Left colon (tissue), 2 donors: ENCODE measurements around the gene CMTM4. TPM values are rescaled to one million over a fixed set of nuclear protein-coding genes. Genes with fewer than 3 reads are reported as not detected.
"Not testable (repeated sequence)": the region's sequence is repeated elsewhere in the genome, so short reads cannot be mapped to it uniquely, and the experiment has no call there.

Experiments
- ATAC-seq: fragments of 200-7000 bp; cut with Tn5 transposase; one replicate; pipeline ENCODE4 v1.9.1; 2020; ENCODE audit warnings: mild to moderate bottlenecking, moderate library complexity
- DNase-seq, 2 donors: peaks; one replicate each; pipeline ENCODE4 v3.0.0-alpha.2; 2020
- intact Hi-C, 2 donors: fragments of 100-400 bp; cut with DNase I in 1 of 2; cut with micrococcal nuclease in 1 of 2; formaldehyde crosslinking; loops; one replicate each; pipeline versions ENCODE4 v1.11.2 to v1.14.0; 2022; cut with DNase I, micrococcal nuclease
- total RNA-seq, 2 donors: library from RNA; stranded (reverse); fragmentation: NEBNext Ultra II Directional; extraction: Animal tissue kit (Norgen Biotek cat#: 25700); gene quantifications; one replicate each; pipeline ENCODE4 v1.2.1, GENCODE V29; 2021
- donor health status: DM: no; HTN: no; CAD: no.
- donor health status: DM: yes; HTN: yes; CAD: no.

The CMTM4 gene
- total RNA-seq, 2 donors from 2014 or later, result 168 to 172 TPM

DNA sequence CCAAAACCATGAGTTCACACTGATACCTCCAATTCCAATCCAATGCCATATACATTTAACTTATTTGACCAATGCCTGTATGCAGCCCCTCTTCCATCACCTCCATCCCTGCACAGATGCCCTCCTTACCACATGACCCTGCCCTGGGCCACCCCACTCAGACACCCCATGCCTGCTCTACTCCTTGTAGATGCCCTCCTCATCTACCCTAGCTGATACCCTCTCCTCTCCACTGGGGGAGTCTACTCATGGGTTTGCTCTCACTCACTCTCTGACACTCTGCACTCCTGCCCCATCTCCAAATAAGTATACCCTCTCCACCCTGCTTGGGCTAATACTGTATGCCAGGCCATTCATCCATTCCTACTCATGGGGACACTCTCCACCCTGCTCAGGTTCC, 16.0 kb upstream of the CMTM4 start:
- intact Hi-C loops, result no loop called here

DNA sequence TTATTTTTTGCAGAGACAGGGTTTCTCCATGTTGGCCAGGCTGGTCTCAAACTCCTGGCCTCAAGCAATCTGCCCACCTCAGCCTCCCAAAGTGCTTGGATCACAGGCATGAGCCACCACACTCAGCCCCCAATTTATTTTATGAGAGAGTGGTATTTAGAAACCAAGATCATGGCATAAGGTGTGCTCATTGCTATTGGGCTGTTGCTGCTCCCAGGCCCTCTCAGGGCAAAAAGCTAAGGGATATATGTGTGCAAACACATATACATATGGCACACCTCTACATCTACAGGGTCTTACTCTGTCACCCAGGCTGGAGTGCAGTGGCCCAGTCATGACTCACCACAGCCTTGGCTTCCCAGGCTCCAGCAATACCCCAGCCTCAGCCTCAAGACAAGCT, 15.0 kb upstream of the CMTM4 start:
- ATAC-seq, result no peak
- no peak for DNase-seq

More for the DNA sequence above, 16.0 kb upstream of the CMTM4 start:
- ATAC-seq (no peak), DNase-seq (no peak)

DNA sequence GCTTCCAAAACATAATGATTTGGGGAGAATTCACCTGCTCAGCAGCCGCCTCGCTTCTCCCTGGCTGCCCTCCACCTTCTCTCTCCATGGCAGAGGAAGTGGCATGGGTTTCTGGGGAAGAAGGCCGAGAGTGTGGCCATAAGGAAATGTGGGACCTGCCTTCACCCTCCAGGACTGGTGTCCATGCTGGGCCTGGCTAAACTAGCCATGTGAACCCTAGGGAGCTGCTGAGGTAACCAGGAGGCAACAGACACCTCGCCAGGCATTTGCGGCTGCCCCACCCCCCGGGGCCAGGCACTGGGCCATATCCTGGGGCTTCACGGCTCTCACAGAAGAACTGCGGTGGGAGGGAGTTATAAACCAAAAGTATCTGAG, 9.9 kb upstream of the CMTM4 start:
- DNase-seq (peak; percentile 60 to 62), ATAC-seq (peak; percentile 77)
- intact Hi-C loops, result no loop called here

More for the DNA sequence above, 15.0 kb upstream of the CMTM4 start:
- intact Hi-C loops, result no loop called here

DNA sequence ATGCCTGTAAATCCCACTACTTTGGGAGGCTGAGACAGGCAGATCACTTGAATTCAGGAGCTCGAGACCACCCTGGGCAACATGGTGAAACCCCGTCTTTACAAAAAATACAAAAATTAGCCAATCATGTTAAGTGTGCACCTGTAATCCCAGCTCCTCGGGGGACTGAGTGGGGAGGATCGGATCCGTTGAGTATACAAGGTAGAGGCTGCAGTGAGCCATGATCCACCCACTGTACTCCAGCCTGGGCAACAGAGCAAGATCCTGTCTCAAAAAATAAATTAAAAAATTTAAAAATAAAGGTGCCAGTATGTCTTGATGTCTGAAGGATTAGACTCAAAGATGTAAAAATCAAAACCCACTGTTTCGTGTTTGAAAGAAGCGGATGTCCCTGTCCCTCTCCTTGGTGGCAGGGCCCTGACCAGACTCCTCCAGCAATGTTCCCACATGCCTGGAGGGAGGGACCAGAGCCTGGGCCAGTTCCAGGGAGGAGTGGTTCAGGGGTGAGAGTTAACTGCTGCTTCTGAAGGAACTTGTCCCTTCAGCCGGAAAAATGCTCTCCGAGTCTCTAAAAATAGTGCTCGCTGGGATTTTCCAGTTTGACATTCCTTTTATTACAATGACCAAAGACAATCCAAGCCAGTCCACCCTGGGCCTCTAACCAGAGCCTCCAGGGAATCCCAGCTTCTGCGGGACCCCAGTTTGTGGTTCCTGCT, 9.4 kb upstream of the CMTM4 start:
- peak; percentile 94 for ATAC-seq
- intact Hi-C loops, result no loop called here
- peak; percentile 74 to 84 for DNase-seq

DNA sequence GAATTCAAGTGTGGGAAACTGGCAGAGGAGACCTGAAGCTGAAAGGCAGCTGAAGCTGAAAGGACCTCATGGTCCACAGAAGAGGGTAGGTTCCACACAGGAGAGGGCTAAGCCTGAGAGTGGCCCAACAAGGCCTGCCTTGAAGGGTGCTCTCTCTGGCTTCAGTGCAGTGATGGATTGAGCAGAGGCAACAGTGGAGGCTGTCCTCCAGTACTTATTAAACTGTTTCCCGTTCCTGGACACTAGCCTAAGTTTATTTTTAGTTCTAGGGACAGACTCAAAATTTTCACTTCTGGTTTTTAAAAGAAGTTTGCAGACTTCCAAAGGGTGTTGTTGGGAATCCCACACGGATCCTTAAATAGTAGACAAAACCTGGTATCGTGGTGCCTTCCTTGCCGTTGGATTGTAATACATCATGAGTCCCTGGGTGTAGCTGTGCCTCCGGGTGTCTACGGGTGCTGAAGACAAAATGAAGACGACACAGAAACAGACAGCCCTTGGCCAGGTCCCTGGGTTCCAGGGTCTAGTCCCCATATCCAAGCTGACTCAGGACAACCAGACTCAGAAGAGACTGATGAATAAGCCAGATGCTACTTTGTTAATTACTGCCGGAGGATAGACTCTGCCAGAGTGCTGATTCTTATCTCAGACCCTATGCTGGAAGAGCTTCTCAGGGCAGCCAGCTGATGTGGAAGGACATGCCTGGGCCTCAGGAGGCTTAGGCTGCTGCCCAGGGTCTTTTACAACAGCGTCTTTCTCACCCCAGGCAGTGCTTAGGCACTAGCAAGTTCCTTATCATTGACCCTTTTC, 7.1 kb upstream of the CMTM4 start:
- intact Hi-C loops, result no loop called here
- DNase-seq (no peak), ATAC-seq (no peak)

DNA sequence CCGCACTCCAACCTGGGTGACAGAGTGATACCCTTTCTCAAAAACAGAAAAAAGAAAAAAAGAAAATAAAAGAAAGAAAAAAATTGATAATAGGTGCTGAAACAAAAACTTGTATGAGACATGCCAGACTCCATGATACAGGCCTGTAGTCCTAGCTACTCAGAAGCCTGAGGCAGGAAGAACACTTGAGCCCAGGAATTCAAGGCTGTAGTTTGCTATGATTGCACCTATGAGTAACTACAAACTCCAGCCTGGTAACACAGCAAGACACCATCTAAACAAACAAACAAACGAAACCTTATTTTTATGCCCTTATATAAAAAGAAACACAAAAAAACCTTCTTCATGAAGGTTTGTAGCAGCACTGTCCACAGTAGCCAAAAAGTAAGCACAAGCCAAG, 5.0 kb upstream of the CMTM4 start:
- intact Hi-C loops, result no loop called here
- DNase-seq (no peak), ATAC-seq (no peak)

DNA sequence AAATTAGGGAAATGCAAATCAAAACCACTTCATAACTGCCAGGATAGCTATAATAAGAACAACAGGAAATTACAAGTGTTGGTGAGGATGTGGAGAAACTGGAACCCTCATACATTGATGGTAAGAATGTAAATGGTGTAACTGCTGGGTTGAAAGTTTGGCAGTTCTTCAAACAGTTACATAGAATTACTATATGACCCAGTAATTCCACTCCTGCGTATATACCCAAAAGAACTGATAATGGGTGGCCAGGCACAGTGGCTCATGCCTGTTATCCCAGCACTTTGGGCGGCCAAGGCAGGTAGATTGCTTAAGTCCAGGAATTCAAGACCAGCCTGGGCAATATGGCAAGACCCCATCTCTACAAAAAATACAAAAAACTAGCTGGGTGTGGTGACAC, 4.5 kb upstream of the CMTM4 start:
- ATAC-seq (peak; percentile 7), DNase-seq (no peak)
- intact Hi-C loops, result no loop called here

DNA sequence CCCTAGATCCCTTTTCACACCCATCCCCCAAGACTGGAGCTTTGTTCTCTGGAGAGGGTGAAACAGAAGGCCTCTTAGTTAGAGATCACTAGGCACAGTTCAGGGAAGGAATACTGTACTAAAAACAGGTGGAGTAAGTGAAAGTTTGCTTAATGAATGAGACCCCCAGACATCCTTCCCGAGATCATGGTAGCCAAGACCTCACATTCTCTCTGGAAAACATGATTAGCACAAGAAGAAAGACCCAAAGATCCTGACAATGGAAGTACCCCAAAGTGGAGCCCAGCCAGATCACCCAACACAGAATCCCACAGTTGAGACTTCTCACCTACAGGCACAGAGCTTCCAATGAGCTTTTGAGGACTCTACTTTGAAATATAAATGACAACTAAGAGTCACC, 3.4 kb upstream of the CMTM4 start:
- intact Hi-C loops, result no loop called here
- ATAC-seq (no peak), DNase-seq (no peak)

DNA sequence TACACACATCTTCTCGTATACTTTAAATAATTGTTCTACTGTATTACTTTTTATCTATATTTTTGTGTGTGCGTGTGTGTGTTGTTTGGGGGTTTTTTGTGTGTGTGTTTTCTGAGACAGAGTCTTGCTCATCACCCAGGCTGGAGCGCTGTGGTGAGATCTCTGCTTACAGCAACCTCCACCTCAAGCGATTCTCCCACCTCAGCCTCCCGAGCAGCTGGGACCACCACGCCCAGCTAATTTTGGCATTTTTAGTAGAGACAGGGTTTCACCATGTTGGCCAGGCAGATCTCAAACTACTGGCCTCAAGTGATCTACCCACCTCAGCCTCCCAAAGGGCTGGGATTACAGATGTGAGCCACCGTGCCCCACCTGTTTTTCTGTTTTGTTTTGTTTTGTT, 1.5 kb upstream of the CMTM4 start:
- ATAC-seq (no peak), DNase-seq (no peak)
- intact Hi-C loops, result no loop called here

DNA sequence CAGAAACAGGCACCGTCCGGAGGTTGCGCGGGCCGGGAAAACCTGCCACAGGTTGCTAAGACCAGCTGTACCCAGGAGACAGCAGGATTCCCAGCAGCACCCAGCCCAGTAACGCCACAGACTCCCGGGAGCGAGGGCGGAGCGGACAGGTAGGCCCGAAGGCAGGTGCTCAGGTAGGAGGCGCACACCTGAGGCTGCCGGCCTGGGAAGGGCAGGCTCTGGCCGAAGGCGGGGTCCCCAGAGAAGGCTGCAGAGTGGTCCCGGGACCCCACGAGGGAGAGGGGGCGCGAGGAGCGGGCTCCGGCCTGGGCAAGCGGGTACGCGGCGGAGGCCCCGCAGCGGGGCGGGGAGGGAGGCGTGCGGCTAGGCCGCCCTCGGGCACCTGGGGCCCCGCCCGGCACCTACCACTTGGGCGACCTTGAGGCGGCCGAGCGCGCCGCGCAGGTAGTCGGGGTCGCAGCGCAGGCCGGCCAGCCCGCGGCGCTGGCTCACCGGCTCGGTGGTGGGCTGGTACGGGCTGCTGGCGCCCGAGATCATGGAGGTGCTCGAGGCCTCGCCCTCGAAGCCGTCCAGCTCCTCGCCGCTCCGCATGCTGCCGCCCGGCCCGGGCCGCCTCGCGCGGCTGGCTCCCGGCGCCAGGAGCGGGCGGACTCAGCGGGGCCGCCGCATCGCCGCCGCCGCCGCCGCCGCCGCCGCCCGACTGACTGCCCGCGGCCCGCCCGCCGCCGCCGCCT, 441 bp downstream of the CMTM4 start:
- intact Hi-C loops, result no loop called here
- ATAC-seq (peak; percentile 62), DNase-seq (peak; percentile 73 to 79)

DNA sequence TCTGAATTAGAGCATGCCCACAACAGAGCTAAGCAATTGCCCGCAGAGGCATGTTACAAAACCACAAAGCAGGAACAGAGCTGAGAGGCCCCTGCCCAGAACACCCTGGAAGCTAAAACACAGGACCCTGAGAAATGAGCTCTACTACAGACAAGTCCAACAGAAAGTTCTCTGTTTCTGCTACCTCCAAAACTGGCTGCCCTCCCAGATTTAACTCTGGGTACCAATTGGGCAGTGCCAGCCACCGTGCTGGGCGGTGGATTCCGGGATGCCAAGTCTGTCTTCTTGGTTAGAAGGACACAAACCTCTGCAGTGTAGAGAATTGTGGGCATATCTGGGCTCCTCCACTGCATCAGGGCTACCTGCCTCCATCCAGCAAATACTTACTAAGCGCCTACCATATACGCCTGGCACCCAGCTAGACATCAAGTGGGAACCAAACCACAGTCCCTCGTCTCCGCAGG, 1.0 kb downstream of the CMTM4 start:
- no peak for DNase-seq
- intact Hi-C loops, result no loop called here
- no peak for ATAC-seq

DNA sequence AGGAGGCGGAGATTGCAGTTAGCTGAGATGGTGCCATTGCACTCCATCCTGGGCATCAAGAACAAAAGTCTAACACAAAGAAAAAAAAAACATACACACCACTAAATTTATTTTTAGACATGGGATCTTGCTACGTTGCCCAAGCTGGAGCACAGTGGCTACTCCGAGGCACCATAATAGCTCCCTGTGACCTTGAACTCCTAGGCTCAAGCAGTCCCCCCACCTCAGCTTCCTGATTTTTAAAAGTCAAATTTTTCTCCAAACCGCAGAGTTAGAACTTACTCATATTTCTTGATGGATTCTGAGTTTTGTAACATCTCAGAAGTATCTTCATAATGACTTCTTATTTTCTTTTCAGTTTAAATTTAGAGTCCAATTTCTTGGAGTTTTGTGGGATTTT, 3.4 kb downstream of the CMTM4 start:
- intact Hi-C loops, result no loop called here
- ATAC-seq, result no peak
- no peak for DNase-seq

DNA sequence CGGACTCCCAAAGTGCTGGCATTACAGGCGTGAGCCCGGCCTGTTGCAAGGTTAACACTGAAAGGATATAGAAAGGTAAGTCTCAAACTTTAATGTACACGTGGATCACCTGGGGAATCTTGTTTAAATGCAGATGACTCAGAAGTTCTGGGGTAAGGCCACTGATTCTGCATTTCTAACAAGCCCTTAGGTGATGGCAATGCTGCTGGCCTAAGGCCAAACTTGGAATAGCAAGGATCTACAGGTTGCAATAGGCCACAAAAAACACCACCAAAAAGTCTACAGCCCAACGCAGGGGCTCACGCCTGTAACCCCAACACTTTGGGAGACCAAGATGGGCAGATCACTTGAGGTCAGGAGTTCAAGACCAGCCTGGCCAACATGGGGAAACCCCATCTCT, 4.2 kb downstream of the CMTM4 start:
- intact Hi-C loops, result no loop called here
- ATAC-seq (no peak), DNase-seq (no peak)

DNA sequence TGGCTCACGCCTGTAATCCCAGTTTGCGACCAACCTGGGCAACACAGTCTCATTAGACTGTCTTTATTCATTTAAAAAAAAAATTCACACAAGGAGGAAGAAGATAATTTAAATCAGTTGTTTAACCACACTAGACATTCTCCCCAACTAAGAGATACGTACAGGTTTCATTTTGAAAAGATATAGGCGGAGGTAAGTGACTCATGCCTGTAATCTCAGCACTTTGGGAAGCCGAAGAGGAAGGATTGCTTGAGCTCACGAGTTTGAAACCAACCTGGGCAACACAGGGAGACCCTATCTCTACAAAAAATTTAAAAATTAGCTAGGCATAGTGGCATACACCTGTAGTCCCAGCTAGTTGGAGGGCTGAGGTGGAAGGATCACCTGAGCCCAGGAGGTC, 5.3 kb downstream of the CMTM4 start:
- ATAC-seq (peak; percentile 35), DNase-seq (no peak)

DNA sequence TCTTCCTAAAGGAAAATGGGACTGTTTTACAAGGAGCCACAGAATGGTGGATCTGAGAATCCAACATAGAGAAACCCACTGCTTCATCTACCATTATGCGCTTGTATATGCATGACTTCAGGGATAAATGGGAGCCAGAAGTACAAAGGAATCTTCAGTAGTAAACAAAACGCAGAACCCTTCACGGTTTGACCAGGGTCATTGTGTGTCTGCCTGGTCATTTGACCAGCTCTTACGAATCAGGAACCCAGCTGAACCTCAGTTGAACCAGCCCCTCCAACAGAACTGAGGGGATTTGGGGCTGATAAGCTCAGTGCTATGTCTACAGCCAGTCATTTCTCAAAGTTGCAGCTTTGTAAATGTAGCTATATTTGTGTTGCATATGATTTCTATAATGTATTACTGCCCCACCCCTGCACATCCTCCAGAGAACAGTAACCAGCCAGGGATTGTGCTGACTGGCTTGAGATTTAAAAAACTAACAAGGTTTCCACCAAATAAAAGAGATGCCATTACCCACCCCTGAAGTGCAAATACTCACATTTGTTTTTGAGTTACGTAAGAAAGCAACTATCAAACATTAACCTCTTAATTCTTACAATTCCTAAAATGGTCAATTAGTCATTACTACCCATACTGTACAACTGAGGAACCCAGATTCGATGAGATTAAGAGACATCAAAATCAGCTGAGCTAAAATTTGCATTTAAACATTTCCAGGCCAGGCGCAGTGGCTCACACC, 6.3 kb downstream of the CMTM4 start:
- intact Hi-C loops, result no loop called here
- no peak for DNase-seq
- ATAC-seq, result no peak

More for the DNA sequence above, 5.3 kb downstream of the CMTM4 start:
- intact Hi-C loops, result no loop called here

DNA sequence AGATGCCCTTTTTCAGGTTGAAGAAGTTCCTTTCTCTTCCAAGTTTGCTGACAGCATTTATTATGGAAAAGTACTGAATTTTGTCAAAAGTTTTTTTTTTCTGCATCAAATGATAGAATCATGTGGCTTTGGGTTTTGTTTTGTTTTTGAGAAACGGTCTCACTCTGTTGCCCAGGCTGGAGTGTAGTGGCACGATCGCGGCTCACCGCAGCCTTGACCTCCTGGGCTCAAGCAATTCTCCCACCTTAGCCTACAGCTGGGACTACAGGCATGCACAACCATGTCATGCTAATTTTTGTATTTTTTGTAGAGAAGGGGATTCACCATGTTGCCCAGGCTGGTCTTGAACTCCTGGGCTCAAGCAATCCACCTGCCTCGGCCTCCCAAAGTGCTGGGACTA, 7.3 kb downstream of the CMTM4 start:
- intact Hi-C loops, result no loop called here
- no peak for DNase-seq
- ATAC-seq, result no peak

DNA sequence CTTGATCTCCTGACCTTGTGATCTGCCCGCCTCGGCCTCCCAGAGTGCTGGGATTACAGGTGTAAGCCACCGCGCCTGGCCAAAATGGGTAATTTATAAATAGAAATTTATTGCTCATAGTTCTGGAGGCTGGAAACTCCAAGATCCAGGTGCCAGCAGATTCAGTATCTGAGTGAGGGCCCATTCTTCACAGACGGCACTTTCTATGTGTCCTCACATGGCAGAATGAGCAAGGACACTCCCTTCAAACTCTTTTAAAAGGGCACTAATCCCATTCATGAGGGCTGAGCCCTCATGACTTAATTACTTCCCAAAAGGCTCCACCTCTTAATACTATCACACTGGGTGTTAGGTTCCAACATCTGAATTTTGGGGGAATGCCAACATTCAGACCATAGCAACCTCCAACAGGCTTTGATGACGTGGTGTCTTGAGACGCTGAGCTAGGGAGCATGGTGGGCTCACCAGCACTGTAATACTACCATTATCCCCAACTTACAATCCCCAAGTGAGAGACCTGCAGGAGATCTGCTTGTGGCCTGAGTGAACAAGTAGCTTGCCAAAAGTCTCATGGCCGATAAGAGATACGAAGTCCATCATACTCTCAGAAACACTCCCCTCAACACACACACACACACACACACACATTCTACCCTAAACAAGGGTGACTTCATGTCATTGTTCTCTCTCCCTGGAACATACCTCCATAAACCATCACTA, 8.5 kb downstream of the CMTM4 start:
- ATAC-seq (peak; percentile 69), DNase-seq (no peak)
- intact Hi-C loops, result no loop called here

DNA sequence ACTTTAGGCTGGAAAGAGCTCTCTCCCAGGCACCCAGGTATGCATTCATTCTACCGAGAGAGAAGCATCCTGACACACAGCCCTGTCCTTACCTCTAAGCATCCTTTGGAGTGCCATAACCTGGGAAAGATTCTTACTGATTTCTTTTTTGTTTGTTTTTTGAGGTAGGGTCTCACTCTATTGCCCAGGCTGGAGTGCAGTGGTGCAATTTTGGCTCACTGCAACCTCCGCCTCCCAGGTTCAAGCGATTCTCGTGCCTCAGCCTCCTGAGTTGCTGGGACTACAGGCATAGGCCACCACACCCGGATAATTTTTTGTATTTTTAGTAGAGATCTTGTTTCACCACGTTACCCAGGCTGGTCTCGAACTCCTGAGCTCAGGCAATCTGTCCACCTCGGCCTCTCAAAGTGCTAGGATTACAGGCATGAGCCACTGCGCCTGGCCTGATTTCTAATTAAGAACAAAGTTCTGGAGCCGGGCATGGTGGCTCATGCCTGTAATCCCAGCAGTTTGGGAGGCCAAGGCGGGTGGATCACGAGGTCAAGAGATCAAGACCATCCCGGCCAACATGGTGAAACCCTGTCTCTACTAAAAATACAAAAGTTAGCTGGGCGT, 10.9 kb downstream of the CMTM4 start:
- DNase-seq, ATAC-seq, intact Hi-C loops: not testable (repeated sequence)
